HL-60 (cell line): ENCODE results near the gene MAD1L1.

ENCODE experiments used
- CTCF ChIP-seq: IDR thresholded peaks from one replicate; pipeline ENCODE4 v1.5.1; 2011; ENCODE audit warnings: low read length, control low read depth, inconsistent platforms; ENCODE audit not compliant: insufficient read depth
- TF ChIP-seq, protein P1 (sequence below): IDR thresholded peaks from 2 replicates; pipeline ENCODE4 v1.6.1; 2012; ENCODE audit warnings: low read depth; ENCODE audit not compliant: insufficient replicate concordance

- TF ChIP-seq CTCF: no peak
- TF ChIP-seq, protein P1, sequence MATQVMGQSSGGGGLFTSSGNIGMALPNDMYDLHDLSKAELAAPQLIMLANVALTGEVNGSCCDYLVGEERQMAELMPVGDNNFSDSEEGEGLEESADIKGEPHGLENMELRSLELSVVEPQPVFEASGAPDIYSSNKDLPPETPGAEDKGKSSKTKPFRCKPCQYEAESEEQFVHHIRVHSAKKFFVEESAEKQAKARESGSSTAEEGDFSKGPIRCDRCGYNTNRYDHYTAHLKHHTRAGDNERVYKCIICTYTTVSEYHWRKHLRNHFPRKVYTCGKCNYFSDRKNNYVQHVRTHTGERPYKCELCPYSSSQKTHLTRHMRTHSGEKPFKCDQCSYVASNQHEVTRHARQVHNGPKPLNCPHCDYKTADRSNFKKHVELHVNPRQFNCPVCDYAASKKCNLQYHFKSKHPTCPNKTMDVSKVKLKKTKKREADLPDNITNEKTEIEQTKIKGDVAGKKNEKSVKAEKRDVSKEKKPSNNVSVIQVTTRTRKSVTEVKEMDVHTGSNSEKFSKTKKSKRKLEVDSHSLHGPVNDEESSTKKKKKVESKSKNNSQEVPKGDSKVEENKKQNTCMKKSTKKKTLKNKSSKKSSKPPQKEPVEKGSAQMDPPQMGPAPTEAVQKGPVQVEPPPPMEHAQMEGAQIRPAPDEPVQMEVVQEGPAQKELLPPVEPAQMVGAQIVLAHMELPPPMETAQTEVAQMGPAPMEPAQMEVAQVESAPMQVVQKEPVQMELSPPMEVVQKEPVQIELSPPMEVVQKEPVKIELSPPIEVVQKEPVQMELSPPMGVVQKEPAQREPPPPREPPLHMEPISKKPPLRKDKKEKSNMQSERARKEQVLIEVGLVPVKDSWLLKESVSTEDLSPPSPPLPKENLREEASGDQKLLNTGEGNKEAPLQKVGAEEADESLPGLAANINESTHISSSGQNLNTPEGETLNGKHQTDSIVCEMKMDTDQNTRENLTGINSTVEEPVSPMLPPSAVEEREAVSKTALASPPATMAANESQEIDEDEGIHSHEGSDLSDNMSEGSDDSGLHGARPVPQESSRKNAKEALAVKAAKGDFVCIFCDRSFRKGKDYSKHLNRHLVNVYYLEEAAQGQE: no peak
Measured at GRCh38 chr7:1998146-1998545, 234.6 kb downstream of the MAD1L1 start.
